Testis (tissue), 2 donors: Measurements from ENCODE around the gene CRPPA.

Experiments used
- POLR2A ChIP-seq: fragments of 450-650 bp; IDR thresholded peaks from one replicate; pipeline ENCODE4 v1.6.1; 2017; ENCODE audit warnings: antibody characterized with exemption, mild to moderate bottlenecking, moderate library complexity
- TF ChIP-seq, protein P1 (sequence below), 3 experiments: fragments of 450-650 bp in 2 of 3; fragments of 200-600 bp in 1 of 3; sonication (generic) in 1 of 3; IDR thresholded peaks; one replicate each; pipeline ENCODE4 v1.5.1; 2016 to 2019; ENCODE audit warnings: antibody characterized with exemption in 3 of 3, mild to moderate bottlenecking in 2 of 3, moderate library complexity in 1 of 3

- TF ChIP-seq, protein P1, sequence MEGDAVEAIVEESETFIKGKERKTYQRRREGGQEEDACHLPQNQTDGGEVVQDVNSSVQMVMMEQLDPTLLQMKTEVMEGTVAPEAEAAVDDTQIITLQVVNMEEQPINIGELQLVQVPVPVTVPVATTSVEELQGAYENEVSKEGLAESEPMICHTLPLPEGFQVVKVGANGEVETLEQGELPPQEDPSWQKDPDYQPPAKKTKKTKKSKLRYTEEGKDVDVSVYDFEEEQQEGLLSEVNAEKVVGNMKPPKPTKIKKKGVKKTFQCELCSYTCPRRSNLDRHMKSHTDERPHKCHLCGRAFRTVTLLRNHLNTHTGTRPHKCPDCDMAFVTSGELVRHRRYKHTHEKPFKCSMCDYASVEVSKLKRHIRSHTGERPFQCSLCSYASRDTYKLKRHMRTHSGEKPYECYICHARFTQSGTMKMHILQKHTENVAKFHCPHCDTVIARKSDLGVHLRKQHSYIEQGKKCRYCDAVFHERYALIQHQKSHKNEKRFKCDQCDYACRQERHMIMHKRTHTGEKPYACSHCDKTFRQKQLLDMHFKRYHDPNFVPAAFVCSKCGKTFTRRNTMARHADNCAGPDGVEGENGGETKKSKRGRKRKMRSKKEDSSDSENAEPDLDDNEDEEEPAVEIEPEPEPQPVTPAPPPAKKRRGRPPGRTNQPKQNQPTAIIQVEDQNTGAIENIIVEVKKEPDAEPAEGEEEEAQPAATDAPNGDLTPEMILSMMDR (IDR thresholded peaks at IDR 0.05), result no peak
- TF ChIP-seq POLR2A, result no peak
Measured at GRCh38 chr7:16433568-16434122, 12.3 kb upstream of the CRPPA start.
